ENCODE measurements around the gene TGFBR3L. TPM values are rescaled to one million over a fixed set of nuclear protein-coding genes. Genes with fewer than 3 reads are reported as not detected.

TGFBR3L gene
- total RNA-seq, 4 donors from 2014 or later: 1.5 to 3.7 (median 2.1) TPM; not detected in 1

DNA sequence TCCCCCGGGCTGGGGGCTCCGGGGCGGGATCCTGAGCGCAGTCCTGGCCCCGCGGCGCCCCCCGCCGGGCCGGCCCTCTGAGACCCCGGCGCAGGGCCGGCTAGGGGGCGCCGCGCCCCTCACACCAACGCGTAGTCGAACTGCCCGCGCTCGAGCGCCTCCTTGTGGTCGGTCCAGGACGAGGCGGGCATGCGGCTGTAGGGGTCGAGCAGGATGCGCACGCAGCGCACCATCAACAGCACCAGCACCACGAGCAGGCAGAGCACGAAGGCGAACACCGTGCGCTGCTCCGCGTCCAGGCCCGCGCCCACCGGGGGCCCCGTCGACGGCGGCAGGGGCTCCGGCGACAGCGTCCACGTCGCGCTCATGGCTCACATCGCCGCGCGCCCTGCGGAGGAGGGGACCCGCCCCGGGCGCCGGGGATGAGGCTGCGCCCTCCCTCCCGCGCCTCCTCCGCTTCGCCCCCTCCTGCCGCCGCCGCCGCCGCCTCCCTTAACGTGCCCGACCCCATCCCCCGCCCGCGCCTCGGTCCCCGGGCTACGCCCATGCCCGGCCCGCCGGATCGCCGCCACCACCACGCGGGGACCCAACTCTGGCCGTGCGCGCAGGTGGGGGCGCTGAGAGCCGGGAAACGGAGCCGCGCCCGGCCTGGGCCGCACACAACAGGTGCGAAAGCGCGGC, 10.7 kb downstream of the TGFBR3L start:
- WGBS, 2 donors: 0 to 1% methylated on average over 14 to 30 of the region's 98 CpGs
- H3K4me3 ChIP-seq (ENCODE audit: low read depth, poor library complexity, severe bottlenecking): peak overlapping the region; percentile 11
- intact Hi-C loops (cut with DNase I; ENCODE audit: low total_unique reads): loop anchor here (5.0 kb wide), 1 partner anchor 73 kb away; no protein-coding TSS in a partner anchor
- DNase-seq (ENCODE audit: low spot score in 2 of 2): peak in 1 of 2 donors; percentile 94
- TF ChIP-seq POLR2A (IDR thresholded peaks at IDR 0.05): no peak
- TF ChIP-seq, protein P1, sequence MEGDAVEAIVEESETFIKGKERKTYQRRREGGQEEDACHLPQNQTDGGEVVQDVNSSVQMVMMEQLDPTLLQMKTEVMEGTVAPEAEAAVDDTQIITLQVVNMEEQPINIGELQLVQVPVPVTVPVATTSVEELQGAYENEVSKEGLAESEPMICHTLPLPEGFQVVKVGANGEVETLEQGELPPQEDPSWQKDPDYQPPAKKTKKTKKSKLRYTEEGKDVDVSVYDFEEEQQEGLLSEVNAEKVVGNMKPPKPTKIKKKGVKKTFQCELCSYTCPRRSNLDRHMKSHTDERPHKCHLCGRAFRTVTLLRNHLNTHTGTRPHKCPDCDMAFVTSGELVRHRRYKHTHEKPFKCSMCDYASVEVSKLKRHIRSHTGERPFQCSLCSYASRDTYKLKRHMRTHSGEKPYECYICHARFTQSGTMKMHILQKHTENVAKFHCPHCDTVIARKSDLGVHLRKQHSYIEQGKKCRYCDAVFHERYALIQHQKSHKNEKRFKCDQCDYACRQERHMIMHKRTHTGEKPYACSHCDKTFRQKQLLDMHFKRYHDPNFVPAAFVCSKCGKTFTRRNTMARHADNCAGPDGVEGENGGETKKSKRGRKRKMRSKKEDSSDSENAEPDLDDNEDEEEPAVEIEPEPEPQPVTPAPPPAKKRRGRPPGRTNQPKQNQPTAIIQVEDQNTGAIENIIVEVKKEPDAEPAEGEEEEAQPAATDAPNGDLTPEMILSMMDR (IDR thresholded peaks at IDR 0.05): no peak

DNA sequence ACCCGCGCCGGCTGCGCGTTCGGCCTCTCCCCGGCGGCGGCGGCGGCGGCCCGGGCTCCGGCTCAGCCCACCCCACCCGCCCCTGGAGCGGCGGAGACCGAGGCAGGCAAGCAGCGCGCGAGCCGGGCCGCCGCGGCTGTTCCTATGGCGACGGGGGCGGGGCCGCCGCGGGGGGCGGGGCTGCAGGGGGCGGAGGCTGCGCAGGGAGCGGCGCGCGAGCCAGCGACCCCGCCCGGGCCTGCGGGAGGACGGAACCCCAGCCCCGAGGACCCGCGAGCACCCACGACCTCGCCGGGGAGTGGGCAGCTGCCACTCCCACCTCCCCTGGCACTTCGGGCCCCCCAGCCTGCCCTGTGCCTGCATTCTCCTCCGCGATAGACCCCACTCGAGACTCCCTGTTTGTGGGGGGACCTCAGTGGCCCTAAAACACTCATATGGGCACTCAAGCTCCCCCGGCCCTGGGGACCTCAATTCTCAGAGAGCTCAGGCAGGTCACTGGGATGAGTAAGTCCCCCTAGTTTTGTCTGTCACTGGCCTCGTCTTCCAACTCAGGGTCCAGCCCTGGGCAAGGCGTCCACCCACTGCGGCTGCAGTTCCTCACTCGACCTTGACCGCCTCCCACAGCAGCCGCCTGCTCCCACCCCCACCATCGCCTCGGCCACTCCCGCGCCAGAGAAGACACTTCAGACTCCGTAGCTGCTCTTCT, 11.5 kb downstream of the TGFBR3L start, which contains the start of gene CTXN1:
Gene CTXN1 (minus strand): TSS at position 115 of the 706 bp plus-strand sequence. CDS start 597 bp downstream, outside the sequence.
- DNase-seq (ENCODE audit: low spot score in 2 of 2): no peak
- intact Hi-C loops (cut with DNase I; ENCODE audit: low total_unique reads): loop anchor here (5.0 kb wide), 1 partner anchor 74 kb away; no protein-coding TSS in a partner anchor
- H3K4me3 ChIP-seq (ENCODE audit: low read depth, poor library complexity, severe bottlenecking): peak within 1 kb of the TSS; percentile 11
- TF ChIP-seq POLR2A (IDR thresholded peaks at IDR 0.05): no peak
- TF ChIP-seq, protein P1 (IDR thresholded peaks at IDR 0.05): no peak
- 15 to 24% methylated on average over 19 to 31 of the region's 65 CpGs for WGBS, 2 donors

DNA sequence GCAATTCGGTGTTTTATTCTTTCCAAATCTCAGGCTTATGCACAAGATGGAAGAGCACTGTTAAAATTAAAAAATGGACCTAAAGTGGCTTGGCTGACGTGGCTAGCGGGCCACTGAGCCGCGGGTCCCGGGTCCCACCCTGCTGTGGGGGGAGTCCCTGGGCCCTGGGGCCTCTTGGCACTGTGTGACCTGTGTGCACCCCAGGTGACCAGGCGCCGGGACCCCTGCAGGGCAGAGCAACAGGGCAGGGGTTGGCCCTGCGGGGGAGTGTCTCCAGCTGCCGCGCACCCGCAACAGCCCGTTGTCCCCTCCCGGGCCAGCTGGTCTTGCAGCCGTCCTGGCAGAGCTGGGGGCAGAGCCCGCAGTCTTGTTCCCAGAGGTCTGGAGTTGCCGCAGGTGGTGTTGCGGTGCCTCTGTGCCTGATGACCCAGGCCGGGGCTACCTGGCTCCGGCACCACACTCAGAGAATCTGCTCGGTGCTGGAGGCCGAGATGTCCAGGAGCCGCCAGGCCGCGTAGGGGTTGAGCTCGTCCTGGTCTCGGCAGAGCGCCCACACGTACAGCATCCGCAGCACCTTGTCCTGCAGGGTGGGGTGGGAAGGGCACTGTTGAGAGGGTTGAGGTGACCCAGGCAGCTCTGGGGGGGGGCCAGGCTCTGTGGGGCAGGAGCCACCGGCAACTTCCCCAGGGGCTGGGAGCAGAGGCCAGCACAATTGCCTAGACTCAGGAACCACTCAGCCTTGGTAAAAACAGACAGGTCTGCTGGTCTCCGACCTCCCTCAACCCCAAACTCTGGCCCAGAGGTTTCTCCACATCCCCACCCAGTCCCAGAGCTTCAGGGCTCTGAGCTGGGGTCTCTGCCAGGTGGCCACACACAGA, 12.3 kb downstream of the TGFBR3L start:
- WGBS, 2 donors: 69 to 79% methylated on average over 22 to 32 of the region's 32 CpGs
- no peak overlapping the region for H3K4me3 ChIP-seq (ENCODE audit: low read depth, poor library complexity, severe bottlenecking)
- DNase-seq (ENCODE audit: low spot score in 2 of 2): no peak
- intact Hi-C loops (cut with DNase I; ENCODE audit: low total_unique reads): loop anchor here (1.0 to 5.0 kb wide), 2 partner anchors 15 to 75 kb away; no protein-coding TSS in a partner anchor
- no peak for TF ChIP-seq POLR2A (IDR thresholded peaks at IDR 0.05)
- TF ChIP-seq, protein P1 (IDR thresholded peaks at IDR 0.05): no peak

DNA sequence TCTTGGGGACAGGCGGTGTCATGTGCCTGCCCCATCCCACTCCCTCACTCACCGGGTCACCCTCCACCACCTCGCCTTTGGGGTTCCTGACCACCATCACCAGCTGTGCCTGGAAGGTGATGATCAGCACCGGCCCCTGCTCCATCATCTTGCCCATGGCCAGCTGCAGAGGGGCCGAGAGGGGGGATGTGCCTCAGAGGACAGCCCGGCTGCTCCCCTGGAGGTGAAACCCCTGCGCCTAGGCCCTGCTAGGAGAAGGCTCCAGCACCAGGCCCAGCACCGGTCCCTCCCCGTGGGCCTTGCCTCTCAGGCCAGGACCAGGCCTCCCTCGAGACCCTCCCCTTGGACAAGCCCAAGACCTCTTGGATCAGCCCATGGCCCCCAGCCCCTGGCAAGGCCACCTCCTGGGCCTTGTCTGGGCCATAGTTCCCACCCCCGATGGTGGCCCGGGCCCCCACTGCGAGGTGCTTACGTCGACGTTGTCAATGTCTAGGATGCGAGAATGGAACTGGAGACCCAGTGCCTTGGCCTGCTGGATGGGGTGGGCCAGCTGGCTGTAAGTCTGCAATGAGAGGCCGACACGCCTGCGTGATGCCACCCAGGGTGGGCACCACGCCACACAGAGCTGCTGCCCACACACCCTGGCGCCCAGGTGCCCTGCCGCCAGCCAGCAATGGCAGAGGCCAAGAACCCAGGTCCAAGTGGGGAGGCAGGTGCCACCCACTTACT, 13.1 kb downstream of the TGFBR3L start:
- WGBS, 2 donors: 69 to 70% methylated on average over 15 to 17 of the region's 23 CpGs
- no peak overlapping the region for H3K4me3 ChIP-seq (ENCODE audit: low read depth, poor library complexity, severe bottlenecking)
- DNase-seq (ENCODE audit: low spot score in 2 of 2): no peak
- no peak for TF ChIP-seq POLR2A (IDR thresholded peaks at IDR 0.05)
- TF ChIP-seq, protein P1 (IDR thresholded peaks at IDR 0.05): no peak
- intact Hi-C loops (cut with DNase I; ENCODE audit: low total_unique reads): loop anchor here (1.0 to 5.0 kb wide), 2 partner anchors 15 to 75 kb away; no protein-coding TSS in a partner anchor

DNA sequence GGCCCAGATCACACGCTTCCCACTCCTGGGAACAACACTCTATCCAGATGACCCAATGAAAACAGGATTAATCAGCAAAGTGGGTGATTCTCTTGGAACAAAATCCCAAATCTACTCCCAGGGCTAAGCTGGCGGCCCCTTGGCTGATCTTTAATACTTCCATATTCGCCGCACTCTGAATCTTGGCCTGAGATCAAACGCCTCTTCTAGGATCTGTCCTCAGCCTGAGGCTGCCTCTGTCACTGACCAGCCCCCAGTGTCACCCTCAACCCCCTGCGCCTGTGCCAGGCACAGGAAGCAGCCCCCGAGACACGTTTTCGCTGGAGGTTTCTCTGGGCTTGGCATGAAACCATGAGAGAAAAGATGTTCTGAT, 13.7 kb downstream of the TGFBR3L start:
- DNase-seq (ENCODE audit: low spot score in 2 of 2): no peak
- intact Hi-C loops (cut with DNase I; ENCODE audit: low total_unique reads): loop anchor here (5.0 kb wide), 1 partner anchor 76 kb away; no protein-coding TSS in a partner anchor
- 35 to 42% methylated on average over 9 of the region's 9 CpGs for WGBS, 2 donors
- no peak for TF ChIP-seq POLR2A (IDR thresholded peaks at IDR 0.05)
- TF ChIP-seq, protein P1 (IDR thresholded peaks at IDR 0.05): no peak
- H3K4me3 ChIP-seq (ENCODE audit: low read depth, poor library complexity, severe bottlenecking): no peak overlapping the region
